Stimulated activated CD8-positive, alpha-beta memory T cell treated with anti-CD3 and anti-CD28 coated beads, Interleukin-15, amount 100 ng/mL, for 4 hours (primary cell): ENCODE measurements around the gene MAPK8IP3.
A peak's percentile ranks its signal among the peaks of the same experiment; 100 is the strongest.

Source experiments
- DNase-seq, 2 donors: peaks; one replicate each; pipeline ENCODE4 v3.0.0-alpha.2; 2020; ENCODE audit warnings: low read depth in 2 of 2

The MAPK8IP3 gene

GRCh38 chr16:1812732-1813163, 106.8 kb downstream of the MAPK8IP3 start:
- DNase-seq: peak in 1 of 2 donors; percentile 3

GRCh38 chr16:1815461-1815860, 109.5 kb downstream of the MAPK8IP3 start:
- no peak for DNase-seq

- DNase-seq: no peak
Observed at GRCh38 chr16:1816396-1817275, 110.6 kb downstream of the MAPK8IP3 start.

GRCh38 chr16:1817276-1817589, 111.2 kb downstream of the MAPK8IP3 start:
- no peak for DNase-seq

- DNase-seq: no peak
Observed at GRCh38 chr16:1817716-1818115, 111.7 kb downstream of the MAPK8IP3 start.

- no peak for DNase-seq
Observed at GRCh38 chr16:1818204-1818872, 112.3 kb downstream of the MAPK8IP3 start.

GRCh38 chr16:1818873-1819525, 113.0 kb downstream of the MAPK8IP3 start:
- no peak for DNase-seq

GRCh38 chr16:1819611-1820010, 113.6 kb downstream of the MAPK8IP3 start:
- no peak for DNase-seq
